HG03280 (cell line): ENCODE data around the gene C9orf78.

Experiments used
- ATAC-seq: cut with Tn5 transposase; IDR thresholded peaks from one replicate; pipeline ENCODE4 v1.9.1; 2021; ENCODE audit warnings: mild to moderate bottlenecking, moderate library complexity; ENCODE audit not compliant: unreplicated experiment

The C9orf78 gene

GRCh38 chr9:129845373-129845772, 10.3 kb upstream of the C9orf78 start:
- no peak for ATAC-seq

- no peak for ATAC-seq
These were observed 6.0 kb upstream of the C9orf78 start for GRCh38 chr9:129841071-129841470.

- no peak for ATAC-seq
These were observed 5.0 kb upstream of the C9orf78 start for GRCh38 chr9:129840034-129840433.

- no peak for ATAC-seq
These were observed 4.4 kb upstream of the C9orf78 start for GRCh38 chr9:129839324-129840023.

- no peak for ATAC-seq
These were observed 3.7 kb upstream of the C9orf78 start for GRCh38 chr9:129838707-129839259.

GRCh38 chr9:129836311-129837007, 1.4 kb upstream of the C9orf78 start:
- no peak for ATAC-seq

GRCh38 chr9:129835860-129836223, 767 bp upstream of the C9orf78 start:
- ATAC-seq = no peak

GRCh38 chr9:129834489-129835127, 467 bp downstream of the C9orf78 start:
- peak; percentile 23 for ATAC-seq

- no peak for ATAC-seq
These were observed 2.1 kb downstream of the C9orf78 start for GRCh38 chr9:129832982-129833381.

- ATAC-seq = no peak
These were observed 6.1 kb downstream of the C9orf78 start for GRCh38 chr9:129828969-129829368.

- no peak for ATAC-seq
These were observed 7.0 kb downstream of the C9orf78 start for GRCh38 chr9:129828051-129828450.

GRCh38 chr9:129826759-129827158, 8.3 kb downstream of the C9orf78 start:
- no peak for ATAC-seq

GRCh38 chr9:129826344-129826743, 8.7 kb downstream of the C9orf78 start:
- ATAC-seq = no peak

GRCh38 chr9:129823935-129824601, 11.0 kb downstream of the C9orf78 start, which contains the start of gene TOR1A:
TOR1A (minus strand) TSS chr9:129824136; CDS start chr9:129824085, 51 bp downstream.
- peak; percentile 94 for ATAC-seq

- ATAC-seq = peak; percentile 3
These were observed 11.5 kb downstream of the C9orf78 start for GRCh38 chr9:129823542-129823934.

- no peak for ATAC-seq
These were observed 12.1 kb downstream of the C9orf78 start for GRCh38 chr9:129822898-129823541.

- no peak for ATAC-seq
These were observed 18.3 kb downstream of the C9orf78 start for GRCh38 chr9:129816501-129817435.

- ATAC-seq = no peak
These were observed 19.8 kb downstream of the C9orf78 start for GRCh38 chr9:129815278-129815677.

- no peak for ATAC-seq
These were observed 20.4 kb downstream of the C9orf78 start for GRCh38 chr9:129814432-129815223.
